Ishikawa (cell line): Measurements from ENCODE around the gene RADIL.

Experiments
- CEBPB ChIP-seq: IDR thresholded peaks from 2 replicates; pipeline ENCODE4 v1.6.1; 2012
- CREB1 ChIP-seq: IDR thresholded peaks from 2 replicates; pipeline ENCODE4 v1.6.1; 2012; ENCODE audit warnings: low read depth
- EGR1 ChIP-seq: IDR thresholded peaks from 2 replicates; pipeline ENCODE4 v1.6.1; 2012
- EP300 ChIP-seq: IDR thresholded peaks from 2 replicates; pipeline ENCODE4 v1.6.1; 2012; ENCODE audit warnings: borderline replicate concordance
- FOXM1 ChIP-seq: IDR thresholded peaks from 2 replicates; pipeline ENCODE4 v1.6.1; 2012; ENCODE audit warnings: low read depth, borderline replicate concordance
- NFIC ChIP-seq: IDR thresholded peaks from 2 replicates; pipeline ENCODE4 v1.6.1; 2012
- RAD21 ChIP-seq: IDR thresholded peaks from 2 replicates; pipeline ENCODE4 v1.6.1; 2012; ENCODE audit warnings: low read depth
- REST ChIP-seq: IDR thresholded peaks from 2 replicates; pipeline ENCODE4 v1.6.1; 2012; ENCODE audit warnings: low read depth, mild to moderate bottlenecking
- TAF1 ChIP-seq: IDR thresholded peaks from 2 replicates; pipeline ENCODE4 v1.6.1; 2012; ENCODE audit warnings: low read depth, mild to moderate bottlenecking
- TCF12 ChIP-seq: IDR thresholded peaks from 2 replicates; pipeline ENCODE4 v1.6.1; 2012; ENCODE audit warnings: low read depth
- TEAD4 ChIP-seq: IDR thresholded peaks from 2 replicates; pipeline ENCODE4 v1.6.1; 2012
- YY1 ChIP-seq: IDR thresholded peaks from 2 replicates; pipeline ENCODE4 v1.6.1; 2012; ENCODE audit warnings: low read depth
- ZBTB7A ChIP-seq: IDR thresholded peaks from 2 replicates; pipeline ENCODE4 v1.6.1; 2012; ENCODE audit warnings: low read depth
- TF ChIP-seq, protein P1 (sequence below): IDR thresholded peaks from 2 replicates; pipeline ENCODE4 v1.6.1; 2012
- TF ChIP-seq, protein P2 (sequence below): IDR thresholded peaks from 2 replicates; pipeline ENCODE4 v1.6.1; 2012

RADIL gene

DNA sequence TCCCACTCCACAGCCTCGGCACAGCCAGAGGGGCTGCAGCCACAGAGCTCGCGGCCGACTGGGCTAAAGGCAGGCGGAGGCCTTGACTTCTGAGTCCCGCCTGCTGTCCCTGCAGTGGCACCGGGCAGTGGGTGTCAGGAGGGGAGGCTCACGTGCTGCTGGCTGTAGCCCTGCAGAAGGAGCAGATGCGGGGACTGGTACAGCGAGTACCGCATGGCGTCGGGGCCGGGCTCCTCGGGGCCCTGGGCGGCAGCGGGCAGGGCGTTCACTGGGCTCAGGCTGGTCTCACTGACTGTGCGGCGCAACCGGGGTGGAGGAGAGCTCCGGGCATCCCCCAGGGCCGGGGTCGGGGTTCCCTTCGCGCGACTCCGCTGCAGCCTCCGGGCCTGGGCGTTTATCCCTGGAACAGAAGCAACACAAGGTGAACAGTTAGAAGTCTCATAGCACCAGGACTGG lies 47.3 kb downstream of the RADIL start:
- no peak for TF ChIP-seq NFIC
- no peak for TF ChIP-seq YY1
- TF ChIP-seq FOXM1 = no peak
- no peak for TF ChIP-seq EGR1
- TF ChIP-seq, protein P1, sequence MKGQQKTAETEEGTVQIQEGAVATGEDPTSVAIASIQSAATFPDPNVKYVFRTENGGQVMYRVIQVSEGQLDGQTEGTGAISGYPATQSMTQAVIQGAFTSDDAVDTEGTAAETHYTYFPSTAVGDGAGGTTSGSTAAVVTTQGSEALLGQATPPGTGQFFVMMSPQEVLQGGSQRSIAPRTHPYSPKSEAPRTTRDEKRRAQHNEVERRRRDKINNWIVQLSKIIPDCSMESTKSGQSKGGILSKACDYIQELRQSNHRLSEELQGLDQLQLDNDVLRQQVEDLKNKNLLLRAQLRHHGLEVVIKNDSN = no peak
- no peak for TF ChIP-seq REST
- no peak for TF ChIP-seq CREB1
- no peak for TF ChIP-seq TCF12
- no peak for TF ChIP-seq CEBPB
- TF ChIP-seq, protein P2, sequence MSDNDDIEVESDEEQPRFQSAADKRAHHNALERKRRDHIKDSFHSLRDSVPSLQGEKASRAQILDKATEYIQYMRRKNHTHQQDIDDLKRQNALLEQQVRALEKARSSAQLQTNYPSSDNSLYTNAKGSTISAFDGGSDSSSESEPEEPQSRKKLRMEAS = no peak
- no peak for TF ChIP-seq TAF1
- TF ChIP-seq EP300 = no peak
- no peak for TF ChIP-seq RAD21
- TF ChIP-seq TEAD4 = no peak
- TF ChIP-seq ZBTB7A = no peak

DNA sequence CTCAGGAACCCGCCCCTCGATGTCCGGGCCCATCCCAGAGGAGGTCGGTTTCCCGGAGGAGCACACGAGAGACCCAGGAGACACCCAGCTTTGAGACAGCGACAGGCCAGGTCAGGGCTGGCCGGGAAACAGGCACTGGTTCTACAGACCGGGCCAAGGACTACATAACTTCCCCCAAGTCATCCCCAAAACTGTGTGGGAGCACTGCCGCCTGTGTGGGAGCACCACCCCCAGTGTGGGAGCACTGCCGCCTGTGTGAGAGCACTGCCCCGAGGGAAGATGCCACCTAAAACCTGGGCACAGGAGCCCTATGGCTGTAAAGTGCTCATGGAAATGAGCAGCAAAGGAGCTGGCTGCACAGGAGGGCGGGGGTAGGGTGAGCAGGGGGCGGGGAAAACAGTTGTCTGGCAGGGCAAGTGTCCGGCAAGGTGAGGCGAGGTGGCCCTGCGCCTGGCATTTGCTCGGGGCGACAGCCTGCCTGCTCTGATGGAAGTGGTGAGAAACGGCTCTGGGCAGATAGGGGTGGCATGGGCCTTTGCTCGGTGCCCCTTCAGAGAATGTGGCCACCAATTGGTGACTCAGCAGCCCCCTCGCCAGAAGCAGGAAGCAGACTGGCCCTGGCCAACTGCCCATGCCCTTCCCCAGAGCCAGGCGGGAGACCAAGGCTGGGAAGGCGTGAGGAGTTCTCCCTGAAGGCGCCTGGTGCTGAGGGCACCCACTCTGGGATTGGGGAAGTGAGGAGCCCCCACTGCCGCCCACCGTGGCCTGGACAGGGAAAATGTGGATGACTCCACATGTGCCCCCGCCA lies 47.9 kb downstream of the RADIL start:
- TF ChIP-seq REST (no peak), NFIC (no peak), TAF1 (no peak), EP300 (no peak), RAD21 (no peak), TEAD4 (no peak), CREB1 (no peak)

DNA sequence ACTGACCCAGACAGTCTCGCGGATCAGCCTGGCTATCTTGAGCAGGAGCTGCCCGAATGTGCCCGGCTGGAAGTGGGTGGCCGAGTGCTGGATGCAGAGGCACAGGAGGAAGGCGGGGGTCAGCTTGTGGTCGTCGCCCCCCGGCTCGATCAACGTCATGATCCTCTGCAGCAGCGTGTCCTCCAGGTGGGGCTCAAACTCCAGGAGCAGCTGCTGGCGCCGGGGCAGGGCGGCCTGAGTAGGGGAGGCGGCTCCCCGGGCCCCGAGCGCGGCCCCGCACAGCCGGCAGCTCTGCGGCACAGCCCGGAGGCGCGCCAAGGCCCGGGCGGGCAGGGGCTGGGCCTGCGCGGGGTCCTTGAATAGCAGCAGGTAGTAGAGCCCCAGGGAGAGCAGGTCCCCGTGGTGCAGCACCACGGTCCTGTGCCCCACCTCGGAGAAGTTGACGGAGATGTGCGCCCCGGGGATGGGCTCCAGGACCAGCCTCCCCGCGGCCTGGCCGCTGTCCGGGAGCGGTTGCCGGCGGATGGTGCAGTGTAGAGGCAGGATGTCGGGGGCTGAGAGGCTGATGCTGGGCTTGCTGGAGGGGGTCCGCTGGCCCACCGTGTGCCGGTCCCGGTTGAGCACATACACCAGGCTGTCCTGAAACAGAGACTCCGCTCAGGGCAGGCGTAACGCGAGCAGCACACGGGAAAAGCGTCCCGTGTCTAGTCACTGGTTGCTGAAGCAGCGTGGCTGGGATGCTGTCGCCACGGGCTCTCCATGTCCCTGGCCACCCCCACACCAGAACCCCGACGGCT lies 48.7 kb downstream of the RADIL start:
- TF ChIP-seq YY1 = no peak
- no peak for TF ChIP-seq TEAD4
- no peak for TF ChIP-seq REST
- TF ChIP-seq NFIC = no peak
- TF ChIP-seq, protein P1 = no peak
- TF ChIP-seq CREB1 = no peak
- no peak for TF ChIP-seq TAF1
- TF ChIP-seq FOXM1 = no peak
- no peak for TF ChIP-seq EGR1
- no peak for TF ChIP-seq EP300
- TF ChIP-seq RAD21 = no peak
- TF ChIP-seq, protein P2 = no peak
- no peak for TF ChIP-seq ZBTB7A
- TF ChIP-seq TCF12 = no peak
- no peak for TF ChIP-seq CEBPB
